CD4-positive, alpha-beta T cell treated with Interferon alpha-2 for 1 hour (primary cell): Measurements from ENCODE around the gene GUCY1B1.
A peak's percentile ranks its signal among the peaks of the same experiment; 100 is the strongest.
"Not testable (repeated sequence)": the region's sequence is repeated elsewhere in the genome, so short reads cannot be mapped to it uniquely, and the experiment has no call there.

ENCODE experiments used
- DNase-seq, 2 donors: peaks; one replicate each; pipeline ENCODE4 v3.0.0-alpha.2; 2020 to 2022

The GUCY1B1 gene

GRCh38 chr4:155763551-155763950 is 4.7 kb downstream of the GUCY1B1 start:
- no peak for DNase-seq

- DNase-seq: no peak
Measured at GRCh38 chr4:155765149-155765548, 6.3 kb downstream of the GUCY1B1 start.

GRCh38 chr4:155766622-155767021 is 7.8 kb downstream of the GUCY1B1 start:
- DNase-seq: no peak

GRCh38 chr4:155768370-155768769 is 9.5 kb downstream of the GUCY1B1 start:
- DNase-seq: no peak

GRCh38 chr4:155769090-155769489 is 10.3 kb downstream of the GUCY1B1 start:
- no peak for DNase-seq

- no peak for DNase-seq
Measured at GRCh38 chr4:155772459-155773195, 13.8 kb downstream of the GUCY1B1 start.

GRCh38 chr4:155773196-155773800 is 14.5 kb downstream of the GUCY1B1 start:
- no peak for DNase-seq

GRCh38 chr4:155774033-155774432 is 15.2 kb downstream of the GUCY1B1 start:
- no peak for DNase-seq

GRCh38 chr4:155777971-155778735 is 19.3 kb downstream of the GUCY1B1 start:
- DNase-seq: no peak

- no peak for DNase-seq
Measured at GRCh38 chr4:155780775-155781174, 22.0 kb downstream of the GUCY1B1 start.

- DNase-seq: no peak
Measured at GRCh38 chr4:155781249-155781831, 22.5 kb downstream of the GUCY1B1 start.

GRCh38 chr4:155784637-155785036 is 25.8 kb downstream of the GUCY1B1 start:
- DNase-seq: no peak

- no peak for DNase-seq
Measured at GRCh38 chr4:155785828-155786227, 27.0 kb downstream of the GUCY1B1 start.

- DNase-seq: peak in 1 of 2 donors; percentile 36
Measured at GRCh38 chr4:155787113-155787710, 28.4 kb downstream of the GUCY1B1 start.

- no peak for DNase-seq
Measured at GRCh38 chr4:155789391-155789790, 30.6 kb downstream of the GUCY1B1 start.

- DNase-seq: no peak
Measured at GRCh38 chr4:155789982-155790381, 31.2 kb downstream of the GUCY1B1 start.

- DNase-seq: no peak
Measured at GRCh38 chr4:155794589-155795236, 35.9 kb downstream of the GUCY1B1 start.

- no peak for DNase-seq
Measured at GRCh38 chr4:155795991-155796390, 37.2 kb downstream of the GUCY1B1 start.

- not testable (repeated sequence) for DNase-seq
Measured at GRCh38 chr4:155797581-155797980, 38.8 kb downstream of the GUCY1B1 start.

- DNase-seq: no peak
Measured at GRCh38 chr4:155799116-155799793, 40.4 kb downstream of the GUCY1B1 start.

- DNase-seq: no peak
Measured at GRCh38 chr4:155799794-155800123, 40.9 kb downstream of the GUCY1B1 start.
